Measurements from ENCODE around the gene DHRSX. TPM values are rescaled to one million over a fixed set of nuclear protein-coding genes. Genes with fewer than 3 reads are reported as not detected.

Gene DHRSX
- total and polyA plus RNA-seq, 2 donors (not counting 1 experiment from before 2014, with no cell fraction given): 23.7 to 25.6 TPM

- Histone ChIP-seq H3K9me3 (ENCODE audit: control insufficient read depth, insufficient read depth, low read depth, low read length) (no peaks in the 10 kb centered on the region), H4K20me1 (ENCODE audit: control insufficient read depth, extremely low read depth, insufficient read depth, low read length) (no peaks in the 10 kb centered on the region), H3K27ac (ENCODE audit: insufficient read depth, low read length) (no peak overlapping the region), H3K9ac (ENCODE audit: insufficient read depth, low read length) (no peak overlapping the region), H3K79me2 (ENCODE audit: control insufficient read depth, insufficient read depth, low read length) (no peaks in the 10 kb centered on the region), H2AFZ (ENCODE audit: low read length) (no peak overlapping the region), H3K4me1 (ENCODE audit: control insufficient read depth, extremely low read depth, insufficient read depth, low read length) (no peaks in the 10 kb centered on the region), H3K36me3 (ENCODE audit: control insufficient read depth, insufficient read depth, low read length) (no peaks in the 10 kb centered on the region), H3K4me2 (ENCODE audit: extremely low read depth, insufficient read depth, low read length) (no peak overlapping the region), H3K4me3 (replicated peaks in 1 of 4; ENCODE audit: control extremely low read depth in 1 of 4, insufficient read depth in 1 of 4, low read depth in 3 of 4, low read length in 4 of 4) (no peak overlapping the region), H3K27me3 (ENCODE audit: control insufficient read depth, insufficient read depth, low read length) (no peaks in the 10 kb centered on the region)
- no peak for TF ChIP-seq EZH2 (IDR thresholded peaks at IDR 0.05; ENCODE audit: low read length, missing control alignments)
- TF ChIP-seq CTCF (conservative IDR thresholded peaks at IDR 0.05 in 1 of 2, IDR thresholded peaks at IDR 0.05 in 1 of 2; ENCODE audit: low read depth in 1 of 2, low read length in 2 of 2): no peak
- no peak for DNase-seq (ENCODE audit: low read depth in 2 of 2)
Measured at GRCh38 chrX:2513121-2513664, 12.4 kb upstream of the DHRSX start.

- TF ChIP-seq CTCF (conservative IDR thresholded peaks at IDR 0.05 in 1 of 2, IDR thresholded peaks at IDR 0.05 in 1 of 2; ENCODE audit: low read depth in 1 of 2, low read length in 2 of 2) (no peak), EZH2 (IDR thresholded peaks at IDR 0.05; ENCODE audit: low read length, missing control alignments) (no peak)
- Histone ChIP-seq H2AFZ (ENCODE audit: low read length) (no peak overlapping the region), H3K27ac (ENCODE audit: insufficient read depth, low read length) (no peak overlapping the region), H3K79me2 (ENCODE audit: control insufficient read depth, insufficient read depth, low read length) (no peaks in the 10 kb centered on the region), H3K9me3 (ENCODE audit: control insufficient read depth, insufficient read depth, low read depth, low read length) (no peaks in the 10 kb centered on the region), H3K4me2 (ENCODE audit: extremely low read depth, insufficient read depth, low read length) (no peak overlapping the region), H3K9ac (ENCODE audit: insufficient read depth, low read length) (no peak overlapping the region), H3K4me1 (ENCODE audit: control insufficient read depth, extremely low read depth, insufficient read depth, low read length) (no peaks in the 10 kb centered on the region), H3K4me3 (replicated peaks in 1 of 4; ENCODE audit: control extremely low read depth in 1 of 4, insufficient read depth in 1 of 4, low read depth in 3 of 4, low read length in 4 of 4) (no peak overlapping the region), H3K36me3 (ENCODE audit: control insufficient read depth, insufficient read depth, low read length) (no peaks in the 10 kb centered on the region), H4K20me1 (ENCODE audit: control insufficient read depth, extremely low read depth, insufficient read depth, low read length) (no peaks in the 10 kb centered on the region), H3K27me3 (ENCODE audit: control insufficient read depth, insufficient read depth, low read length) (no peaks in the 10 kb centered on the region)
- no peak for DNase-seq (ENCODE audit: low read depth in 2 of 2)
Measured at GRCh38 chrX:2512501-2512900, 11.7 kb upstream of the DHRSX start.

- Histone ChIP-seq H3K36me3 (ENCODE audit: control insufficient read depth, insufficient read depth, low read length) (no peaks in the 10 kb centered on the region), H3K27me3 (ENCODE audit: control insufficient read depth, insufficient read depth, low read length) (no peaks in the 10 kb centered on the region), H2AFZ (ENCODE audit: low read length) (no peak overlapping the region), H3K9me3 (ENCODE audit: control insufficient read depth, insufficient read depth, low read depth, low read length) (no peaks in the 10 kb centered on the region), H3K9ac (ENCODE audit: insufficient read depth, low read length) (no peak overlapping the region), H3K79me2 (ENCODE audit: control insufficient read depth, insufficient read depth, low read length) (no peaks in the 10 kb centered on the region), H3K27ac (ENCODE audit: insufficient read depth, low read length) (no peak overlapping the region), H4K20me1 (ENCODE audit: control insufficient read depth, extremely low read depth, insufficient read depth, low read length) (no peaks in the 10 kb centered on the region), H3K4me2 (ENCODE audit: extremely low read depth, insufficient read depth, low read length) (no peak overlapping the region), H3K4me3 (replicated peaks in 1 of 4; ENCODE audit: control extremely low read depth in 1 of 4, insufficient read depth in 1 of 4, low read depth in 3 of 4, low read length in 4 of 4) (no peak overlapping the region), H3K4me1 (ENCODE audit: control insufficient read depth, extremely low read depth, insufficient read depth, low read length) (no peaks in the 10 kb centered on the region)
- TF ChIP-seq EZH2 (IDR thresholded peaks at IDR 0.05; ENCODE audit: low read length, missing control alignments) (no peak), CTCF (conservative IDR thresholded peaks at IDR 0.05 in 1 of 2, IDR thresholded peaks at IDR 0.05 in 1 of 2; ENCODE audit: low read depth in 1 of 2, low read length in 2 of 2) (no peak)
- no peak for DNase-seq (ENCODE audit: low read depth in 2 of 2)
Measured at GRCh38 chrX:2511326-2511725, 10.6 kb upstream of the DHRSX start.
